HG02943 (cell line): ENCODE results near the gene GRIN1.

ENCODE experiments used
- ATAC-seq: cut with Tn5 transposase; IDR thresholded peaks from one replicate; pipeline ENCODE4 v1.9.1; 2021; ENCODE audit warnings: mild to moderate bottlenecking, low read depth, moderate library complexity; ENCODE audit not compliant: unreplicated experiment

The GRIN1 gene

GRCh38 chr9:137205126-137206069 lies 66.4 kb downstream of the GRIN1 start, which contains the start of the genes NDOR1 and TMEM203:
NDOR1 (plus strand) TSS chr9:137205700; CDS start chr9:137205778, 78 bp downstream.
TMEM203 (minus strand) TSS chr9:137205648; CDS start chr9:137205414, 234 bp downstream.
- ATAC-seq, result no peak

- ATAC-seq, result no peak
Observed at GRCh38 chr9:137206602-137207001, 67.6 kb downstream of the GRIN1 start.

GRCh38 chr9:137211532-137211931 lies 72.6 kb downstream of the GRIN1 start:
- no peak for ATAC-seq

- ATAC-seq, result no peak
Observed at GRCh38 chr9:137212520-137212919, 73.6 kb downstream of the GRIN1 start.

GRCh38 chr9:137213160-137214060 lies 74.5 kb downstream of the GRIN1 start:
- ATAC-seq, result no peak

GRCh38 chr9:137214620-137215019 lies 75.7 kb downstream of the GRIN1 start:
- no peak for ATAC-seq

- ATAC-seq, result no peak
Observed at GRCh38 chr9:137215196-137215986, 76.4 kb downstream of the GRIN1 start.

GRCh38 chr9:137216188-137216965 lies 77.4 kb downstream of the GRIN1 start:
- ATAC-seq, result no peak

GRCh38 chr9:137217276-137218211 lies 78.6 kb downstream of the GRIN1 start:
- ATAC-seq, result no peak

GRCh38 chr9:137218212-137218753 lies 79.3 kb downstream of the GRIN1 start:
- ATAC-seq, result no peak
